DMS53 treated with DMSO at 0.1 percent for 48 hours (cell line): Measurements from ENCODE around the gene TFG.

Experiments
- DNase-seq: peaks from one replicate; lab custom pipeline; 2025; ENCODE audit not compliant: unreplicated experiment; lab: John Stamatoyannopoulos, UW

The TFG gene

DNA sequence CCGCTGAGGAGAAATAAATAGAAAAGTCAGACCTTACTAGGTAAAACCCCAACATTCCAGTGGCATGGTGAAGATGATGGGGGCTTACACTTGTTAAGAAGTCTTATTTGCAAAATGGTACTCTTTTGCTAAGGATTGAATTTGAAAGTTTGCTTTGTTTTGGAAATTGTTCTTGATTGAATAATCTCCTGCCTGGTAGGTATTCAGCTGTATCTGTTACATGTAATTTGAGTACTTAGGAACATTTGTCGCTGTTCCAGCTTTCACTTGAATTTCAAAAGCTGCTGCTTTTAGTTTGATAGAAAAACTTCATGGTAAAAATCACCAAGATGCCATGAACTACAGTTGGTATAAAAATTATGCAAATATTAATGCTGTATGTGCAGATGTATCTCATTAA, 44.6 kb downstream of the TFG start:
- no peak for DNase-seq

DNA sequence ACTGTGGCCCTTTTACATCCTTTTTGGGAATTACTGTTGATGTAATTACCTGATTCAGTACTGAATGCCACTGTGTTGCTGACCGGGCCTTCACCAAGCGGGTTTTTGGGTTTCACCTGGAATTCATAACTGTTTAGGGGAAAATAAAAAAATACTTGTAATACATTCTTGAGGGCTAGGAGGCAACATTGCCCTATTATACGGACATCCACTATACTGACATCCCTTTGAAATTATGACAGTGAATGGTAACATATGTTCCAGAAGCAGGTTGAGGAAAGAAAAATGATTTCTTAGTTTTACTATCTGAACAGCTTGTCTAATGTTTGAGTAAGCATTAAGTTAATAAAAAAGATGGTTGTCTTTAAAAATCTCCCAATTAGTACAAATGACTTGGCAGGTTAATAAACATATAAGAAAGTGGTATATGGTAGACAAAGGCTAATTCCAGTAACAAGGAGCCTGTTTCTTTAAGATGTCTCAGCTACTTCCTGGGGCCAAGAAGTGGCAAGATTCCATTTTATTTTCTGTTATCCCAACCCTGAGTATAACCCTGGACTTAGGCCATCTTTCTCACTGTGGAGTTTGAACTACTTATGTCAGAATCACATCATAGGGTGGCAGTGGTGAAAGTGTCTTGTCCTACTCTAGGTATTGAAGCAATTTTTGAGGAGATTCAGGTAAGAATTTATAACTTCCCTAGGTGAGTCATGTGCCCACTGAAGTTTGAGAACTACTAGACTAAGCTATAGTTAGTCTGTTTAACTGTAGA, 45.5 kb downstream of the TFG start:
- DNase-seq = no peak

DNA sequence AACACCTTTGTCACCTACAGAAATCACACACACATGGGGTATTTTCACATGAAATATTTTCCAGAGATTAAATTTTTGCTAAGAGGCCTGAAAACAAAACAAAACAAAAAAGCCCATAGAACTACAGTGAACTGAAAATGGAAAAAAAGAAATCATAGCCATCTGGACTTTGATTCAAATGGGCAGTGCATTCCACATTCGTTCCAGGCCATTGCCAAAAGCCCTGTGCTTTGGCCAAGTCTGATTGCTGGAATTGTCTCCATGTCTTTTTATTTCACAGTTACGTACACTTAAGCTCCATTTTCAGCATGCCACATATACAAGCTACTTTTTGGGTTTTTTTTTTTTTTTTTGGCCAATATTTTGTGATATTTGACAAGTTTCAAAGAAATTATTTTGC, 47.1 kb downstream of the TFG start:
- no peak for DNase-seq

DNA sequence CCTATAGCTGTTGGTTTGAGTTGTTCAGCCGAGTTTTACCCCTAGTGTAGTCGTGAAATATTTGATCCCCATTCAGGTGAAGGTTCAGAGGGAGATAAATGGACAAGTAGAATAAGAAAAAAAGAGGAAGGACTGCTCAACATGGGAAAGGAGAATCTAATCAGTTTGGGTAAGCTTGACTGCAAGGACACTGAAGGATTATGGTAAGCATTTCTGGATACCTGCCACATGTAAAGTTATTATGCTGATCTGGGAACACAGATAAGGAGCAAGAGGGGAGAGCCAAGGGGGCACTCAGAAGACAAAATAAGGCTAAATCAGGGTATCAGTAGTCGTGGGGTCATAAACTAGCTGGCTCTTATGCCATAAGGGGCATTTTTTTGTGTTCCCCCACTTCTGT, 49.9 kb downstream of the TFG start:
- DNase-seq = no peak

DNA sequence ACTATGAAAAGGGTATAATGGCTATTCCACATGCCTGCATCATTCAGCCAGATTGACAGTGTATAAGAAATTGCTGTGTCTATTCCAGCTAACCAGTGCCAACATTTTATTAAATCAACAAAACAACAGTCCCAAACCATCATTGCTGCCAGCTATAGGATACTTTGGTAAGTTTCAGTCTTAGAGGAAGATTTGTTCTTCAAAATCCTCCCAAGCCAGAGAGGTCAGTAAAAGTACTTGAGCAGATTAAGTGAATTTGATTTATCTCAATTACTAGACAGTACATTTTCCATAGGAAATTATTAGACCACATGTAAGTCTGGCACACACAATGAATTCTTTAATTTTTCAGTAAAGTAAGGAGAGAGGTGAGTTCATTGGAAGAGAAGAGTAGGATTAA, 50.7 kb downstream of the TFG start:
- no peak for DNase-seq

DNA sequence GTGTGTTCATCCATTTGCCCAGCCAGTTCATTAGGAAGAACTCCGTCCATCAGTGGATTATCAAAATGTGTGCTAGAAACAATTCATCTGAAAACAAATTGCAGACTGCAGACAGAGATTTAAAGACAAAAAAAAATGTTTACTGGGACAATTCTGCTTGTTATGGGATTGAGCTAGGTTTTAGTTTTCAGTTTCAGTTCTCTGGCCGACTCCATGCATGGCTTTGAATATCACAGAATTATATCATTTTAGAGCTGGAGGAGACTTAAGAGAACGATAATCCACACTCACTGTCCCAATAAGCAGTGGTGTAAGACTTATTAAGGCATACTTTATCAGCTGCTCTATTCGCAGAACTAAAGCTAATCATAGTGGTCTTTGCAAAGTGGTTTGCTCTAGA, 51.1 kb downstream of the TFG start:
- no peak for DNase-seq

DNA sequence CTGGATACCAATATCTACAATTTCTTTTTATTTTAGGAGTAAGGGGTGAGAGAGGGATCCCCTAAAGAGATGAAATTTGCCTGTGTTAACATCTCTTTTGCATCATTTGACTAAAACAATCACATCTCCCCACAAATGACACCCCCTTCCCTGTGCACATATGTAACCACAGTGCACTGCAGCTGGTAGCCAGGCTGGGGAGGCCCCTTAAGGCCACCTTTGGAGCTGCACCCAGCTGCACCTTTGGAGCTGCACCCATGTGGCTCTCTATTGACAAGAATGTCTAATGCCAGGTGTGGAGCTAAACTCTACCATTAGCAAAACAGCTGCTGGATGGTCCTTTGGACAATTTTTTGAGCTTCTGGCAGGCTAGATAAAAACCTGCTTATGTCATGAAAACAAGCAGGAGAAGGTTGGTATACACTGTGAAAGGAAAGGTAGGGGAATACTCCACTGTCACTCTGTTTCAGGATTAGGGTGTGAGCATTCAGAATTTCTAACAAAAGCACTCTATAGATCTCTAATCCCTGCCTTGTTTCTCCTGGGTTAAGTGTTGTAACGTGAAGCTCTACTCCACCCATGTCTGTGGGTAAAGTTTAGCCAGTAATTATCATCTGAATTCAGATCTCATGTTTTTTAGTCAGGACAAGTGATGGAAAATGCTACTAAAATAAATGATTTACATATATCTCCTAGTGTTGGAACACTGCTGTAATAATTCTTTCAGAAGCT, 52.1 kb downstream of the TFG start:
- peak; percentile 18 for DNase-seq

DNA sequence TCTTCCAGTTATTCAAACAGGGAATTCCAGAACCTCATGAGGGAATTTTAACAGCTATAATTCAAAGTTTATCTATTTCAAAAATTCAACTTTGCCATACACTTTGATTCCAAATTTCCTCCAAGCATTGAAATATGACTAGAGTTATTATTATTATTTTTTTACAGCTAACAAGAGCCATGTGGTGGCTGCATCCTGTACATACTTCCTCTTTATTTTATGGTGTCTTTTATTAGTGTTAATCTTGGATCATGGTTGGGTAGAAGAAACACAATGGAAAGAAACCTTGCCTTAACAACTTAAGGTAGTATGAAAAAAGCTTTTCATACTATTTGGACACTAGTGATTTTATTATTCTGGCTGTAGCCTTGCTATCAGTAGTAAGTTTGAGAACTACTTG, 52.7 kb downstream of the TFG start:
- no peak for DNase-seq

DNA sequence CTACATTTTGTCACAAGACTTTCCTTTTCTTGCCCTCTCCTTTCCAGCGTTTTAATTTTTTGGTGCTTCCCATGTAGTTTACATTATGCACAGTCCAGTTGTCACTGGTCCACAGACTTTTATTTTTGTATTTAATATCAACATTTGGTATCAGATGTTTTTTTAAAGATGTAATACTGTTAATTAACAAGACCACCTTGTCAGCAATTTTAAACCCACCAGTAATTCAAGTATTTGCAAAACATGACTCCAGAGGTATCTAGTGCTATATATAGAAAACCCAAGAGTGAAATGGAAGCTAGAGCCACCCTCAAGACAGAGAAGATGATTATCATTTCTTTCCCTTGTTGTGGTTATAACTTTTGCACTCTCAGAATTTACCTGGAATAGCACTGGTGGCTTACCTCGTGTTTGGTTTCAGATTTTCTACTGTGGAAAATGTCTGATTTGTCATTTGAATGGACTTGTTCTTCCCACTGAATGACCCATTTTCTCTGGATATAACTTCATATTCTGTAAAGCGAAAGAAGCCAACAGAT, 56.2 kb downstream of the TFG start:
- DNase-seq = no peak

DNA sequence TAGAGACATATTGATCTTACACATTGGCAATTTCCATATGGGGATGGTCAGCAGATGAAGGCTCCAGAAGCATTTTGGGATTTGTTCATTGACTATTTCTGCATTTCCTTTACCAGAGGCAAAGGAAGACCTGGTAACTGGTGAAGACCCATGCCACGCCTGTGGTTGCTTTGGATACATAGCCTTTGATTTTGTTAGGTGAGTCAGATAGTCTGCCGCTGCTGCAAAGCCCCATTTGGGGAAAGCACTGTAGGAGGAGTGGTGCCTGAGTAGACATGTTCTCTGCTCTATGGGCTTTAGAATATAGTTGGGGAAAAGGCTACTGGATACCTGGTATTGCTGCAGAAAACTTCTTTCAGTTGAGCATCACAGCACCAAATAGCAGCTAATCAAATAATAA, 56.8 kb downstream of the TFG start:
- no peak for DNase-seq

DNA sequence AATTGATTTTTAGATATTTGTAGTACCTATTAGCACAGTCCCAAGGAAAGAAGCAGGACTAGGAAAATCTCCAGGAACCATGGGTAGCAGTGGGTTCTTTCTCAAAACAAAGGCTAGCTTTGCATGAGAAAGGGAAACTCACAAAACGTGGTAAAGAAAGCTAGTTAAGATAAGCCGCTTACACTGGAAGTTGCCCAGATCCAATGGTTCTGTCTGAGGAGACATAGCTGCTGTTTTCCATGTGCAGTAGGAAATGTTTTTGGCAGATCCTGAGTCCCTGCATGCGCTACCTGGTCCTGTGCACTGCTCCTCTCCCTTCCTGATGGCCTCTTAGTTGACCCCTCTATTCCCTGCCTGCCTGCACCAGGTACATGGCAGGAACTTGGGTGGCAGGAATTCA, 60.4 kb downstream of the TFG start:
- DNase-seq = no peak

DNA sequence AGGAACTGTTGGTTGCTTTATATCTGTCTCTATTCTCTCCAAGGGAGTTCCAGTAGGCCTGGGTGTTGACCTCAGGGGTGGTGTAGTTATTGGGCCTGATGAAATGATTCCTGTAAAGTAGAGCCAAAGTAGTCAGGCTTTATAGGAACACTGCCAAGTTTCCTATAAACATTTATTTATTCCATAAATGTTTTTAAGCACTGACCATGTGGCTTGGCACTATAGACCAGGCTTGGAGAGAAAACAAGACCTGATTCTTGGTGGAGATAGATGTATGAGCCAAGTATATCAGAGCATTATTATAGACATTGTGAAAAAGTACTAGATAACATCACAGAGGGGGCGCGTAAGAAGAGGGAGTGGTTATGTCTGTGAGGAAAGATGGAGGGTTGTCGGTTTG, 65.9 kb downstream of the TFG start:
- DNase-seq = no peak

DNA sequence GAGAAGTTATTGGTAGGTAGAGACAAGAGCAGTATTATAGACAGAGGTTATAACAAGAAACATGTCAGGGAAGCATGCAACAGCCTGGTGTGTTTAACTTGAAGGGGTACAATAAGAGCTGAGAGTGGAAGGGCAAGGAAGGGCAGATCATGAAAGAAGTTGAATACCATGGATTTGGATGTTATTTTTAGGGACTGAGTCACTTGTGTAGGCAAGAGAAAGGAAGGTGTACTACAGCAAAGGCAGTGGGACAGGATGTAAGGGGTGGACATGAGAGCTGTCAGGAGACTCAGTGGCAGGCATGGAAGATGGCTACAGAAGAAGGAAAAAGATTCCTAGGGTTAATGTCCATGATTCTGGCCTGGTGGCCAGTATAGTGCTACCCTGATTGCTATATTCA, 66.4 kb downstream of the TFG start:
- DNase-seq = no peak

DNA sequence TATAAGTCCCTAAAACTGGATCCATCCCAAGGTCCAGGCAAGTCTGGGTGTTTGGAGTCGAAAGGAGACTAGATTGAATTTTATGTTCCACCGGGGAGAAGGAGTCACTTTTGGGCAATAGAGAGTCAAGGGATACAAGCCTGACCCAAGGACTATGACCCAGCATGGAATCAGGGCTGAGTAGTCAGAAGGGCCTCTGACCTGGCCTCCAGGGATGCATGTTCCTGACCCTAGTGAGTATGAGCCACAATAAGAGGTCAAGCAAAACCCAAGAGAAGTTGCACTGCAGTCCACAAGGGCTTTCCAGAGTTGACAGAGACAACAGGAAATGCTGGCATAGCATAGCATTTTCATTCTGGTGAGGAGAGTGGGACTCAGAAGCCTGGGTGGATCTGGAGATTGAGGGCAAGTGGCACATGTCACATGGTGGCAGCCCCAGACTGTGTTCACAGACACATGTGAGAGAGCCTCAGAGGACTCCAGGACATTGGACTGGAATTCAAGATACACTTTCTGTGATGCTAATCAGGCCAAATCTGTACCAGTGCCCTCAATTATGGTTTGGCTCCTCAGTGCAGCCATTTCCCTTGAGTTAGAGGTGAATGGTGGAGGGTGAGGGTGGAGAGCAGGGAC, 66.9 kb downstream of the TFG start:
- DNase-seq = no peak

DNA sequence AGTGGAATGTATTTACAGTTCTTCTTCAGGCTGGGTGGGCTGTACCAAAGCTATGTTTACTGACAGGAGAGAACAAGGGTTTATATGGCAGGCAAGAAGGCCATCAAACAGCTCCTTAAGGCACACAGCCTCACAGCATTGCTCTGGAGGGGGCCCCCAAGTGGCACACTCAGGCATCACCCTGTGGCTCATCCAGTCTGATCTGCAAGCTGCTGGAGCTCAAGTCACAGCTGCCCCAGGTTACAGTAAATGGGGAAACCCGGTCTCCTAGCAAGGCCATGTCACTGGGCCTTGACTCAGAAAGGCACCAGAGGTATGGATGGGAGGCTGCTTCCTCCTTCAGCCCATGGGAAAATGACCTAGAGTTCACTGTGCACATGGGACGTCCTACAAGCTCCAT, 67.5 kb downstream of the TFG start:
- DNase-seq = no peak

DNA sequence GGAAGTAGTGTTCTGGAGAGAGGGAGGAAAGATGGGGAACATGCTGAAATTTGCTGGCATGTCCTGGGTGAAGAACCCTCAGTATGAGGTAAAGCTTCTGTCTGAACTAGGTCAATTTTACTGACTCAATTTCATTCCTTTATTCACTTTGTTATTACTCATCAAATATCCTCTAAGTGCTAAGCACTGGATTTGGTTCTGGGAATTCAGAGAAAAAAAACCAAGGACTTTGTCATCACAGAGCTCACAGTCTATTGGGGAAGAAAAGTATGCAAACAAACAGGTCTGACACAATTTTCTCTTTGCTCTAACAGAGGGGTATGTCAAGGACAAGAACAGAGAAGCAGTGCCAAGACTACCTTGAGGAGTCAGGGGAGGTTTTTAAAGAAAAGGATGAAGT, 68.0 kb downstream of the TFG start:
- no peak for DNase-seq

DNA sequence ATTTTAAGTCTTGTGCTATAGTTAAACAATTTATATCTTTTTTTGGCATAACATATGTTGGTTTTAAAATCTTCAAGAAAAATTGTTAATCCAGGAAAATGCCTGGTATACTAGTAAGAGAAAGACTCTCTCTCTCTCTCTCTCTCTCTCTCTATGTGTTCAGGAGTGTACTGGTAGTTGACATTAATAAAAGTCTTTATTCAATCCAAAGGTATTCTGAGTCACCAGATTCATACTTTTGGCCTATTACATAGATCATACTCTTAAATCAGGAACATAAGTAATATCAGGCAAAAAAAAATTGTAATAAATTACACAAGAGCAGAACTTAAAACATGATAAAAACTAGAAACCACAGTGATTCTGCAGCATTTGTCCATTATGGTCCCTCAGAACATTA, 70.2 kb downstream of the TFG start:
- no peak for DNase-seq

DNA sequence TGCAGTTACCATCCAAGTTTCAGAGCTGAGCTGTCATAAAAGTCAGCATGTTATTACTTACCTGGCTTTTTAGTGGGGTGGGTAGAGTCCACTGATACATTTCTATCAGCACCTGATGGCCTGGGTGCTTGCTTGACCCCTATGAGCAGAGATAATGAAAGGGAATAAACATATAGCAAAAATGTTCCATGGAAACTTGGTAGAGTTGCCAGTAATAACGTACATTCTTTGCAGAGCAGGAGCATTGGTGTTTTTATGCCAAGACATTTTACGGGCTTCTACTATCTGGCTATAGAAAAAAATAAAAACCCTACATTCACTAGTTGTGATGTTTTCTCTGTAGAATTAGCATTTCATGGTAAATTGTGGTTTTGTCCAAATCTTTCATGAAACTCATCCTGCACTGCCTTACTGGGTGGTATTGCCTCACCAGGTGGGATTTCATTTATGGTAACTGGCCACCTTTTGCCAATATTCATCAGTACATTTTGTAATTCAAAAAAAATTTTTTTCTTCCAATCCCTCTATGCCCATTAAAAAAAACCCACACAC, 70.9 kb downstream of the TFG start:
- DNase-seq = no peak

DNA sequence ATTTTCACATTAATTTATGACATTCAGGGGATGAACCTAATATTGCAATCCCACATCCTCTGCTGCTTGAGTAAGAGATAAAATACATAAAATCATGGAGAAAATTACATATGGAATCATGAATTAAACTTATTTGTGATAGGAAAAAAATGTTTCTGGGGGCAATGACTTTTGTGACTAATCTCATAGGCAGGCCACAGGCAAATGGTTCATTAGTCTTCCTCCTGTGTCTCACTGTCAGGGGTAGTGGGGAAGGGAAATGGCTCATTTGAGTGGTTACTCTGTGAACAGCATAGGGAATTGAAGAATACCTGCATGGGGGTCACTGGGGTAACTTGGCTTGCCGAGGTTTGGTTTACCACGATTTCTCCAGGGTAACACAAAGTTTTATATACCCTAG, 72.0 kb downstream of the TFG start:
- DNase-seq = no peak

DNA sequence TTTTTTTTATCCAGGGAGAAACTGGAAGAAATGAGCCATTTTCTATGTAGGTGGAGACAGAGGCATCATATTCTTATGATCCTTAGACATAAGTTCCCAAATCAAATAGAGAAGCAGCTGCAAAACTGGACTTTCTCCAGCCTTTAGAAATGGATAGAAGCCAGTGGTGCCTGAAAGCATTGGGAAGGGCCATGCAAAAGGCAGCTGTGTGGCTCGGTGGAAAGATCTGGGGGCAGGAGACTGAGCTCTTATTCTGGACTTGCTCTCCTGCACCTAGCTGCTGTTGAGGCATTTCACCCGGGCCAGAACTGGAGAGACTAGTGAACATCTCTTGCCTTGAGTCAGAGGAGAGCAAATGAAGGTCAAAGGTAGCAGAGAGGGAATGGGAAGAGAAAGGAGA, 73.1 kb downstream of the TFG start:
- no peak for DNase-seq

DNA sequence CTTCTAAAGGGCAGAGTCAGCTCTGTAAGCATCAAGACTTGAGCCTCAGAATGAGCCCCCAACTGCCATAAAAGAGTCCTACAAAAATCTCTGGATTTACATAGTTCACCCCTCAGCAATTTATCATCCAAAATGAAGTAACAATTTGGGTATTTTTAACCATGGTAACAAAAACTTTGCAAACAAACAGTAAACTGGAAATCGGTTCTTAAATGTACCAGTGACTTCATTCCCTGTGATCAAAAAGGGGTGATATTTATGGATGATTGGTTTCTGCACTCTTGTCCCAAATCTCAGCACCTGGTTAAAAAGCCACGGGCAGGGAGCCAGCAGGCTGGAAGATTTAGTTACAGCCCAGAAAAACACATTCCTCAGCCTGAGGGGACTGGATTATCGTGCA, 73.6 kb downstream of the TFG start:
- no peak for DNase-seq

DNA sequence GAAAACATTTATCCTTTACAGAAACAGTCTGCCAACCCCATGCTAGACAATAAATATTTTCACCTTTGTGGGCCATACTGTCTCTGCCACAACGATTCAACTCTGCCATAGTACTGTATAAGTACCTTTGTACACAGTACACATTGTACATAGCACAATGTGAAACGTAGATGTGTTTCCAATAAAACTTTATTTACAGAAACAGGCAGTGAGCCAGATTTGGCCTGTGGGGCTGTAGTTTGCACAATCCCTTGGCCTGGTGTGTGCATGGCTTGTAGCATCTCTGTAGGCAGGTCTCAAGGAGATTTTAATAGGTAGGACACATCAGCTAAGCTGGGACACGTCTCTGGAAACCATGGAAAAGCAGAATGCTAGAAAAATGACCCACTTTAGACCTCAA, 74.3 kb downstream of the TFG start:
- DNase-seq = no peak
